Measurements from ENCODE around the gene RPP30. TPM values are rescaled to one million over a fixed set of nuclear protein-coding genes. Genes with fewer than 3 reads are reported as not detected.

The RPP30 gene
- total and polyA plus RNA-seq, 2 experiments from 2014 or later: 89.7 to 142 TPM

DNA sequence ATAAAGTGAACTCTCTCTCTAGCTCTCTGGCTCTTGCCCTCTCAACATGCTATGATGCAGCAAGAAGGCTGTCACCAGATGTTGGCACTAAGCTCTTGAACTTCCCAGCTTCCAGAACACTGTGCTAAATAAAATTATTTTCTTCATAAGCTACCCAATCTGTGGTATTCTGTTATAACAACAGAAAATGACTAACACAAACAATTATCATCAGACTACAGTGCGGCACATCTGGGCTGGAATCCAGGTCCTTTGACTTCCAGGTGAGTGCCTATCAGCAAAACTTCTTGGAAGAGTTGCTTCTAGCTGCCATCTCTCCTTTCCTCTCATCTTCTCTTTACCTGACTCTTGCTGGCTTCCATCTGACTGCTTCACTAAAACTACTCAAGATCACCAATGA is 34.3 kb upstream of the RPP30 start:
- no peak overlapping the region for H3K4me3 ChIP-seq
- ATAC-seq (no peak), DNase-seq (ENCODE audit: low spot score) (no peak)
- peaks cover 100% of the 10 kb centered on the region for H3K79me2 ChIP-seq (replicated peaks; ENCODE audit: insufficient read depth)
- H3K27ac Mint-ChIP-seq: no peak overlapping the region
- no peaks in the 10 kb centered on the region for H3K9me2 ChIP-seq (ENCODE audit: insufficient read depth)
- peaks cover 2% of the 10 kb centered on the region for H3K27me3 Mint-ChIP-seq (ENCODE audit: insufficient read depth, low read depth, poor library complexity)
- H4K20me1 ChIP-seq (replicated peaks; ENCODE audit: insufficient read depth): peaks cover 4% of the 10 kb centered on the region; the same call in 1 of the 2 replicates
- no peaks in the 10 kb centered on the region for H3F3A ChIP-seq (replicated peaks; ENCODE audit: low read depth)
- peaks cover 3% of the 10 kb centered on the region; the same call in 1 of the 3 replicates for H3K9me3 Mint-ChIP-seq
- no peak overlapping the region for H2AFZ ChIP-seq
- TF ChIP-seq REST (IDR thresholded peaks at IDR 0.05; ENCODE audit: unreplicated experiment) (no peak), JUNB (IDR thresholded peaks at IDR 0.05; ENCODE audit: unreplicated experiment) (no peak), NANOG (IDR thresholded peaks at IDR 0.05; ENCODE audit: borderline replicate concordance) (no peak), POLR2AphosphoS5 (IDR thresholded peaks at IDR 0.05; ENCODE audit: low read depth) (no peak), STAT1 (IDR thresholded peaks at IDR 0.05; ENCODE audit: unreplicated experiment) (no peak), CREB1 (CRISPR knock-in tag; IDR thresholded peaks at IDR 0.05; ENCODE audit: low read depth) (no peak), EZH2 (IDR thresholded peaks at IDR 0.05; ENCODE audit: low read depth, unreplicated experiment) (no peak), ZNF114 (CRISPR knock-in tag; IDR thresholded peaks at IDR 0.05) (no peak), ZNF331 (CRISPR knock-in tag; IDR thresholded peaks at IDR 0.05; ENCODE audit: low read depth) (no peak), ZNF462 (CRISPR knock-in tag; IDR thresholded peaks at IDR 0.05) (no peak), EZH2phosphoT487 (IDR thresholded peaks at IDR 0.05; ENCODE audit: unreplicated experiment) (no peak)
- TF ChIP-seq, protein P1, sequence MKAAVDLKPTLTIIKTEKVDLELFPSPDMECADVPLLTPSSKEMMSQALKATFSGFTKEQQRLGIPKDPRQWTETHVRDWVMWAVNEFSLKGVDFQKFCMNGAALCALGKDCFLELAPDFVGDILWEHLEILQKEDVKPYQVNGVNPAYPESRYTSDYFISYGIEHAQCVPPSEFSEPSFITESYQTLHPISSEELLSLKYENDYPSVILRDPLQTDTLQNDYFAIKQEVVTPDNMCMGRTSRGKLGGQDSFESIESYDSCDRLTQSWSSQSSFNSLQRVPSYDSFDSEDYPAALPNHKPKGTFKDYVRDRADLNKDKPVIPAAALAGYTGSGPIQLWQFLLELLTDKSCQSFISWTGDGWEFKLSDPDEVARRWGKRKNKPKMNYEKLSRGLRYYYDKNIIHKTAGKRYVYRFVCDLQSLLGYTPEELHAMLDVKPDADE (IDR thresholded peaks at IDR 0.05): no peak
- TF ChIP-seq, protein P2, sequence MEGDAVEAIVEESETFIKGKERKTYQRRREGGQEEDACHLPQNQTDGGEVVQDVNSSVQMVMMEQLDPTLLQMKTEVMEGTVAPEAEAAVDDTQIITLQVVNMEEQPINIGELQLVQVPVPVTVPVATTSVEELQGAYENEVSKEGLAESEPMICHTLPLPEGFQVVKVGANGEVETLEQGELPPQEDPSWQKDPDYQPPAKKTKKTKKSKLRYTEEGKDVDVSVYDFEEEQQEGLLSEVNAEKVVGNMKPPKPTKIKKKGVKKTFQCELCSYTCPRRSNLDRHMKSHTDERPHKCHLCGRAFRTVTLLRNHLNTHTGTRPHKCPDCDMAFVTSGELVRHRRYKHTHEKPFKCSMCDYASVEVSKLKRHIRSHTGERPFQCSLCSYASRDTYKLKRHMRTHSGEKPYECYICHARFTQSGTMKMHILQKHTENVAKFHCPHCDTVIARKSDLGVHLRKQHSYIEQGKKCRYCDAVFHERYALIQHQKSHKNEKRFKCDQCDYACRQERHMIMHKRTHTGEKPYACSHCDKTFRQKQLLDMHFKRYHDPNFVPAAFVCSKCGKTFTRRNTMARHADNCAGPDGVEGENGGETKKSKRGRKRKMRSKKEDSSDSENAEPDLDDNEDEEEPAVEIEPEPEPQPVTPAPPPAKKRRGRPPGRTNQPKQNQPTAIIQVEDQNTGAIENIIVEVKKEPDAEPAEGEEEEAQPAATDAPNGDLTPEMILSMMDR (conservative IDR thresholded peaks at IDR 0.05; ENCODE audit: low read depth in 2 of 2): no peak
- peaks cover 10% of the 10 kb centered on the region for H3K4me1 ChIP-seq (ENCODE audit: insufficient read depth)
- peaks cover 19% of the 10 kb centered on the region for H3K36me3 Mint-ChIP-seq (ENCODE audit: low read depth)
- H3K4me3 Mint-ChIP-seq: no peak overlapping the region
- H3K27ac ChIP-seq (ENCODE audit: low read depth): no peak overlapping the region
- H3K27me3 ChIP-seq (ENCODE audit: insufficient read depth): no peaks in the 10 kb centered on the region
- no peak overlapping the region for H3K4me2 ChIP-seq
- peaks cover 5% of the 10 kb centered on the region; the same call in 1 of the 2 replicates for H3K36me3 ChIP-seq (ENCODE audit: insufficient read depth)
- peaks cover 9% of the 10 kb centered on the region for H3K4me1 Mint-ChIP-seq

Data from GM23338 (cell line).